ENCODE results near the gene TLX1. TPM values are rescaled to one million over a fixed set of nuclear protein-coding genes. Genes with fewer than 3 reads are reported as not detected.

Gene TLX1
- total RNA-seq, 1 experiment from 2014 or later: not detected

GRCh38 chr10:101112799-101113594, 18.1 kb upstream of the TLX1 start:
- ChIA-PET POLR2A (no interaction called here), CTCF (interaction anchor here (1.3 to 1.4 kb wide), 2 partner anchors 16 to 29 kb away, joined by 4 to 9 read pairs; no protein-coding TSS in a partner anchor)
- no TSS peak for BruUV-seq (replicated peaks)
- H3K4me3 Mint-ChIP-seq (ENCODE audit: unreplicated experiment): no peak overlapping the region
- intact Hi-C loops (cut with micrococcal nuclease): no loop called here
- H3K27ac Mint-ChIP-seq (ENCODE audit: low read depth, unreplicated experiment): no peak overlapping the region
- TF ChIP-seq CTCF (IDR thresholded peaks at IDR 0.05; ENCODE audit: unreplicated experiment): no peak
- H3K36me3 Mint-ChIP-seq (ENCODE audit: insufficient read depth, unreplicated experiment): no peaks in the 10 kb centered on the region
- peaks cover 24% of the 10 kb centered on the region for H3K27me3 Mint-ChIP-seq (ENCODE audit: insufficient read depth, unreplicated experiment)
- H3K9me3 Mint-ChIP-seq (ENCODE audit: unreplicated experiment): no peaks in the 10 kb centered on the region
- H3K4me1 Mint-ChIP-seq (ENCODE audit: insufficient read depth, unreplicated experiment): no peaks in the 10 kb centered on the region
- DNase-seq (ENCODE audit: unreplicated experiment): no peak

- DNase-seq (ENCODE audit: unreplicated experiment): no peak
- CTCF ChIA-PET: interaction anchor here (1.4 kb wide), 1 partner anchor 28 kb away, joined by 4 read pairs; no protein-coding TSS in a partner anchor
- POLR2A ChIA-PET: no interaction called here
Measured at GRCh38 chr10:101113890-101114403, 17.2 kb upstream of the TLX1 start.

GRCh38 chr10:101114646-101115045, 16.5 kb upstream of the TLX1 start:
- DNase-seq (ENCODE audit: unreplicated experiment): no peak
- peaks cover 24% of the 10 kb centered on the region for H3K27me3 Mint-ChIP-seq (ENCODE audit: insufficient read depth, unreplicated experiment)
- H3K27ac Mint-ChIP-seq (ENCODE audit: low read depth, unreplicated experiment): no peak overlapping the region
- H3K9me3 Mint-ChIP-seq (ENCODE audit: unreplicated experiment): no peaks in the 10 kb centered on the region
- no peaks in the 10 kb centered on the region for H3K36me3 Mint-ChIP-seq (ENCODE audit: insufficient read depth, unreplicated experiment)
- no TSS peak for BruUV-seq (replicated peaks)
- intact Hi-C loops (cut with micrococcal nuclease): no loop called here
- CTCF ChIA-PET: interaction anchor here (0.7 kb wide), 1 partner anchor 581 kb away, joined by 3 read pairs; no protein-coding TSS in a partner anchor
- H3K4me1 Mint-ChIP-seq (ENCODE audit: insufficient read depth, unreplicated experiment): peaks cover 8% of the 10 kb centered on the region
- POLR2A ChIA-PET: no interaction called here
- no peak for TF ChIP-seq CTCF (IDR thresholded peaks at IDR 0.05; ENCODE audit: unreplicated experiment)
- H3K4me3 Mint-ChIP-seq (ENCODE audit: unreplicated experiment): no peak overlapping the region

More at GRCh38 chr10:101113890-101114403, 17.2 kb upstream of the TLX1 start:
- H3K36me3 Mint-ChIP-seq (ENCODE audit: insufficient read depth, unreplicated experiment): no peaks in the 10 kb centered on the region
- H3K9me3 Mint-ChIP-seq (ENCODE audit: unreplicated experiment): no peaks in the 10 kb centered on the region
- BruUV-seq (replicated peaks): no TSS peak
- no peak overlapping the region for H3K27ac Mint-ChIP-seq (ENCODE audit: low read depth, unreplicated experiment)
- peaks cover 24% of the 10 kb centered on the region for H3K27me3 Mint-ChIP-seq (ENCODE audit: insufficient read depth, unreplicated experiment)
- no peak for TF ChIP-seq CTCF (IDR thresholded peaks at IDR 0.05; ENCODE audit: unreplicated experiment)
- intact Hi-C loops (cut with micrococcal nuclease): no loop called here
- peaks cover 6% of the 10 kb centered on the region for H3K4me1 Mint-ChIP-seq (ENCODE audit: insufficient read depth, unreplicated experiment)
- no peak overlapping the region for H3K4me3 Mint-ChIP-seq (ENCODE audit: unreplicated experiment)

- Mint-ChIP-seq H3K4me1 (ENCODE audit: insufficient read depth, unreplicated experiment) (peaks cover 8% of the 10 kb centered on the region), H3K36me3 (ENCODE audit: insufficient read depth, unreplicated experiment) (no peaks in the 10 kb centered on the region), H3K9me3 (ENCODE audit: unreplicated experiment) (no peaks in the 10 kb centered on the region), H3K4me3 (ENCODE audit: unreplicated experiment) (no peak overlapping the region), H3K27me3 (ENCODE audit: insufficient read depth, unreplicated experiment) (peaks cover 40% of the 10 kb centered on the region), H3K27ac (ENCODE audit: low read depth, unreplicated experiment) (no peak overlapping the region)
- no peak for TF ChIP-seq CTCF (IDR thresholded peaks at IDR 0.05; ENCODE audit: unreplicated experiment)
- ChIA-PET POLR2A (interaction anchor here (1.0 kb wide), 1 partner anchor 11 kb away, joined by 5 read pairs; no protein-coding TSS in a partner anchor), CTCF (interaction anchor here (0.6 to 1.3 kb wide), 4 partner anchors 12 to 588 kb away, joined by 3 to 5 read pairs (median 4); no protein-coding TSS in a partner anchor)
- BruUV-seq (replicated peaks): no TSS peak
- DNase-seq (ENCODE audit: unreplicated experiment): no peak
- intact Hi-C loops (cut with micrococcal nuclease): no loop called here
Measured at GRCh38 chr10:101116754-101117153, 14.3 kb upstream of the TLX1 start.

Measured in MCF 10A (cell line).